GM23338 (cell line): ENCODE measurements around the gene CHN2. TPM values are rescaled to one million over a fixed set of nuclear protein-coding genes. Genes with fewer than 3 reads are reported as not detected.

ENCODE experiments used
- ATAC-seq: fragments of 200-7000 bp; cut with Tn5 transposase; 3 replicates; pipeline ENCODE4 v1.9.1; 2020
- DNase-seq: peaks from one replicate; pipeline ENCODE4 v3.0.0-alpha.2; 2015; ENCODE audit warnings: low spot score
- H2AFZ ChIP-seq: fragments of 200-600 bp; sonication (generic); 2 replicates; pipeline ENCODE4 v1.8.0; 2016; ENCODE audit warnings: antibody characterized with exemption, mild to moderate bottlenecking, moderate library complexity
- H3F3A ChIP-seq: fragments of 200-600 bp; sonication (generic); replicated peaks from 2 replicates; pipeline ENCODE4 v1.8.0; 2017; ENCODE audit warnings: antibody characterized with exemption, mixed run types, low read depth
- H3K27ac ChIP-seq: fragments of 200-600 bp; sonication (generic); 2 replicates; pipeline ENCODE4 v1.6.1; 2016; ENCODE audit warnings: low read depth
- H3K27me3 ChIP-seq: fragments of 200-600 bp; sonication (generic); 2 replicates; pipeline ENCODE4 v1.8.0; 2016; ENCODE audit warnings: mild to moderate bottlenecking, mixed run types, moderate library complexity; ENCODE audit not compliant: insufficient read depth
- H3K36me3 ChIP-seq: fragments of 200-600 bp; sonication (generic); 2 replicates; pipeline ENCODE4 v1.8.0; 2016; ENCODE audit warnings: mild to moderate bottlenecking; ENCODE audit not compliant: insufficient read depth
- H3K4me1 ChIP-seq: fragments of 200-600 bp; sonication (generic); 2 replicates; pipeline ENCODE4 v1.8.0; 2016; ENCODE audit warnings: mild to moderate bottlenecking, moderate library complexity; ENCODE audit not compliant: insufficient read depth
- H3K4me2 ChIP-seq: fragments of 200-600 bp; sonication (generic); 2 replicates; pipeline ENCODE4 v1.7.1; 2017; ENCODE audit warnings: mixed run types
- H3K4me3 ChIP-seq: fragments of 200-600 bp; sonication (generic); 2 replicates; pipeline ENCODE4 v1.6.1; 2016; ENCODE audit warnings: mixed run types
- H3K79me2 ChIP-seq: fragments of 200-600 bp; sonication (generic); replicated peaks from 2 replicates; pipeline ENCODE4 v1.8.0; 2017; ENCODE audit warnings: mild to moderate bottlenecking; ENCODE audit not compliant: insufficient read depth
- H3K9me2 ChIP-seq: fragments of 200-600 bp; sonication (generic); 2 replicates; pipeline ENCODE4 v1.8.0; 2017; ENCODE audit not compliant: insufficient read depth
- H4K20me1 ChIP-seq: fragments of 200-600 bp; sonication (generic); replicated peaks from 2 replicates; pipeline ENCODE4 v1.8.0; 2017; ENCODE audit warnings: mild to moderate bottlenecking; ENCODE audit not compliant: insufficient read depth
- H3K27ac Mint-ChIP-seq: 2 replicates; pipeline ENCODE4 v1.8.0; 2020; ENCODE audit warnings: inconsistent platforms, mild to moderate bottlenecking, moderate library complexity, mixed read lengths
- H3K27me3 Mint-ChIP-seq: 3 replicates; pipeline ENCODE4 v1.8.0; 2022; ENCODE audit warnings: low read depth, mild to moderate bottlenecking, moderate library complexity, mixed read lengths, inconsistent platforms; ENCODE audit not compliant: insufficient read depth, poor library complexity
- H3K36me3 Mint-ChIP-seq: 3 replicates; pipeline ENCODE4 v1.8.0; 2021; ENCODE audit warnings: low read depth, mild to moderate bottlenecking, inconsistent platforms, moderate library complexity, mixed read lengths
- H3K4me1 Mint-ChIP-seq: 3 replicates; pipeline ENCODE4 v1.8.0; 2020; ENCODE audit warnings: mild to moderate bottlenecking, inconsistent platforms, mixed read lengths
- H3K4me3 Mint-ChIP-seq: 3 replicates; pipeline ENCODE4 v1.8.0; 2021; ENCODE audit warnings: moderate library complexity, mild to moderate bottlenecking, inconsistent platforms, mixed read lengths
- H3K9me3 Mint-ChIP-seq: 3 replicates; pipeline ENCODE4 v1.8.0; 2020; ENCODE audit warnings: moderate library complexity, mild to moderate bottlenecking, inconsistent platforms, mixed read lengths
- CREB1 ChIP-seq: fragments of 250-450 bp; sonication (Bioruptor Pico); IDR thresholded peaks from 2 replicates; pipeline ENCODE4 v1.5.0; 2020; ENCODE audit warnings: low read depth, mild to moderate bottlenecking, moderate library complexity
- CTCF ChIP-seq, 2 experiments: fragments of 200-600 bp in 1 of 2; sonication (generic) in 1 of 2; conservative IDR thresholded peaks; 2 replicates each; pipeline versions ENCODE4 v1.5.1 to v1.6.1; 2016 to 2017; ENCODE audit warnings: antibody characterized with exemption in 2 of 2, low read depth in 2 of 2, mild to moderate bottlenecking in 2 of 2, moderate library complexity in 1 of 2
- EZH2 ChIP-seq: fragments of 200-600 bp; sonication (generic); IDR thresholded peaks from one replicate; pipeline ENCODE4 v1.8.0; 2017; ENCODE audit warnings: antibody characterized with exemption, mild to moderate bottlenecking, low read depth; ENCODE audit not compliant: unreplicated experiment
- EZH2phosphoT487 ChIP-seq: fragments of 200-600 bp; sonication (generic); IDR thresholded peaks from one replicate; pipeline ENCODE4 v1.8.1; 2018; ENCODE audit warnings: antibody characterized with exemption; ENCODE audit not compliant: unreplicated experiment
- JUNB ChIP-seq: IDR thresholded peaks from one replicate; pipeline ENCODE4 v1.6.1; 2016; ENCODE audit warnings: antibody characterized with exemption; ENCODE audit not compliant: unreplicated experiment
- NANOG ChIP-seq: IDR thresholded peaks from 2 replicates; pipeline ENCODE4 v1.6.1; 2016; ENCODE audit warnings: antibody characterized with exemption, borderline replicate concordance
- REST ChIP-seq: IDR thresholded peaks from one replicate; pipeline ENCODE4 v1.6.1; 2018; ENCODE audit warnings: antibody characterized with exemption; ENCODE audit not compliant: unreplicated experiment
- STAT1 ChIP-seq: IDR thresholded peaks from one replicate; pipeline ENCODE4 v1.6.1; 2016; ENCODE audit warnings: antibody characterized with exemption; ENCODE audit not compliant: unreplicated experiment
- ZNF114 ChIP-seq: fragments of 250-450 bp; sonication (Bioruptor Pico); IDR thresholded peaks from 2 replicates; pipeline ENCODE4 v1.5.0; 2020; ENCODE audit warnings: mild to moderate bottlenecking, moderate library complexity
- ZNF331 ChIP-seq: fragments of 250-450 bp; sonication (Bioruptor Pico); IDR thresholded peaks from 2 replicates; pipeline ENCODE4 v1.5.0; 2020; ENCODE audit warnings: low read depth, mild to moderate bottlenecking, moderate library complexity
- polyA plus RNA-seq: library from polyadenylated mRNA; unstranded; fragments of >200 nt; fragmentation: Nextera tagmentation; extraction: Ambion mirVana; gene quantifications from 2 replicates; pipeline ENCODE4 v1.2.1, GENCODE V29; 2016
- total RNA-seq: library from RNA; depleted of rRNA; stranded (reverse); fragments of >200 nt; shearing (Covaris generic); gene quantifications from 2 replicates; pipeline ENCODE4 v1.2.3, GENCODE V29; 2014

Gene CHN2
- total and polyA plus RNA-seq, 2 experiments from 2014 or later = 6.1 to 7.5 TPM

DNA sequence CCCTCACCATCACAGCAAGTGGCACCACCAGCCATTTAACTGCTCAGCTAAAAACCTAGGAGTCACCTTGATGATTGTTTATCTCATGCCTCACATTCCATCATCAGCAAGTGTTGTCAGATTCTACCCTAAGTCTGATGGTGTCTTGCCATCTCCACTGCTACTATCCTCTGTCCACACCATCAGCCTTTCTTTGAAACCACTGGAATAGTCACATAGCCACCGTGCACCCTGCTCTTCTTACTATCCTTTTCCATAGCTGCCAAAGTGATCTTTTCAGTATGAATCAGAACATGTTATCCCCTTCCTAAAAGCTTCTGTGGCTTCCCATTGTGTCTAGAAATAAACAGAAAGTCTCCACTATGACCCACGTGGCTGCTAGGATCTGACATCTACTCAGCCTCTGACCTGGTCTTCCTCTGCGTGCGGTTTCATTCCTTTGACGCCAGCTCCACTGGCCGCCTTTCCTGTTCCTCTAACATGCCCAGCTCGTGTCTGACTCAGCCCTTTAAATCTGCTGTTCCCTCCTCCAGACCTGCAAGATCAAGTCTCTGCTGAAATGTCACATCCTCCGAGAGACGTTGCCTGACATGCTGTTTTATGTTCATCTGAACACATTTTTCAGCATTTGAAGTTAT, 16.5 kb upstream of the CHN2 start:
- no peak overlapping the region for H3K4me2 ChIP-seq
- H3K27me3 ChIP-seq = no peaks in the 10 kb centered on the region
- H3K9me2 ChIP-seq = no peaks in the 10 kb centered on the region
- no peak overlapping the region for H2AFZ ChIP-seq
- no peak for DNase-seq
- no peak overlapping the region for H3K27ac ChIP-seq
- TF ChIP-seq CREB1 (no peak), REST (no peak), EZH2phosphoT487 (no peak), ZNF331 (CRISPR knock-in tag) (no peak), CTCF (conservative IDR thresholded peaks at IDR 0.05; ENCODE audit: low read depth in 2 of 2) (no peak), JUNB (no peak), STAT1 (no peak), NANOG (no peak), EZH2 (no peak), ZNF114 (CRISPR knock-in tag) (no peak)
- Mint-ChIP-seq H3K4me3 (no peak overlapping the region), H3K4me1 (peaks cover 3% of the 10 kb centered on the region; the same call in 1 of the 3 replicates), H3K27me3 (no peaks in the 10 kb centered on the region), H3K27ac (no peak overlapping the region), H3K36me3 (no peaks in the 10 kb centered on the region; the same call in 2 of the 3 replicates), H3K9me3 (peaks cover 4% of the 10 kb centered on the region; the same call in 1 of the 3 replicates)
- no peaks in the 10 kb centered on the region for H3F3A ChIP-seq
- H3K79me2 ChIP-seq = no peaks in the 10 kb centered on the region
- H3K36me3 ChIP-seq = no peaks in the 10 kb centered on the region
- no peak for ATAC-seq
- no peaks in the 10 kb centered on the region for H3K4me1 ChIP-seq
- no peak overlapping the region for H3K4me3 ChIP-seq
- H4K20me1 ChIP-seq = no peaks in the 10 kb centered on the region

GRCh38 chr7:29179115-29179514, 15.5 kb upstream of the CHN2 start:
- no peaks in the 10 kb centered on the region for H3F3A ChIP-seq
- Mint-ChIP-seq H3K4me1 (peaks cover 3% of the 10 kb centered on the region; the same call in 1 of the 3 replicates), H3K4me3 (no peak overlapping the region), H3K27me3 (no peaks in the 10 kb centered on the region), H3K27ac (no peak overlapping the region), H3K36me3 (no peaks in the 10 kb centered on the region; the same call in 2 of the 3 replicates), H3K9me3 (peaks cover 4% of the 10 kb centered on the region; the same call in 1 of the 3 replicates)
- H3K36me3 ChIP-seq = no peaks in the 10 kb centered on the region
- H3K9me2 ChIP-seq = no peaks in the 10 kb centered on the region
- DNase-seq = no peak
- no peaks in the 10 kb centered on the region for H3K79me2 ChIP-seq
- H4K20me1 ChIP-seq = no peaks in the 10 kb centered on the region
- no peak overlapping the region for H3K4me2 ChIP-seq
- no peak overlapping the region for H3K4me3 ChIP-seq
- no peaks in the 10 kb centered on the region for H3K27me3 ChIP-seq
- no peaks in the 10 kb centered on the region for H3K4me1 ChIP-seq
- no peak overlapping the region for H3K27ac ChIP-seq
- no peak for ATAC-seq
- no peak overlapping the region for H2AFZ ChIP-seq
- no peak for TF ChIP-seq REST
- TF ChIP-seq STAT1 = no peak
- no peak for TF ChIP-seq CTCF (conservative IDR thresholded peaks at IDR 0.05; ENCODE audit: low read depth in 2 of 2)
- TF ChIP-seq ZNF331 (CRISPR knock-in tag) = no peak
- no peak for TF ChIP-seq EZH2
- no peak for TF ChIP-seq EZH2phosphoT487
- no peak for TF ChIP-seq NANOG
- TF ChIP-seq CREB1 = no peak
- no peak for TF ChIP-seq JUNB
- no peak for TF ChIP-seq ZNF114 (CRISPR knock-in tag)
